MCF 10A (cell line): ENCODE results near the gene NSUN2. TPM values are rescaled to one million over a fixed set of nuclear protein-coding genes. Genes with fewer than 3 reads are reported as not detected.

Experiments
- BruUV-seq: library from RNA; stranded (reverse); fragments of 400-500 nt; replicated peaks from 2 replicates; lab custom pipeline; 2021; lab: Mats Ljungman, UMichigan
- CTCF ChIA-PET: fragments of 300-600 bp; sonication (Branson Sonifier 250); formaldehyde crosslinking; extraction: SDS; loops from one replicate; lab custom pipeline; 2021; ENCODE audit warnings: antibody characterized with exemption, inconsistent platforms; lab: Yijun Ruan, JAX
- POLR2A ChIA-PET: fragments of 300-600, 350-650 bp; sonication (Branson Sonifier 250); formaldehyde crosslinking; extraction: SDS; loops from one replicate; lab custom pipeline; 2020; ENCODE audit warnings: antibody characterized with exemption, inconsistent platforms; lab: Yijun Ruan, JAX
- DNase-seq: peaks from one replicate; pipeline ENCODE4 v3.0.0-alpha.2; 2018; ENCODE audit not compliant: unreplicated experiment
- H3K27ac Mint-ChIP-seq: one replicate; pipeline ENCODE4 v1.8.0; 2022; ENCODE audit warnings: mild to moderate bottlenecking, low read depth, mixed read lengths; ENCODE audit not compliant: unreplicated experiment
- H3K27me3 Mint-ChIP-seq: one replicate; pipeline ENCODE4 v1.8.0; 2022; ENCODE audit warnings: mixed read lengths; ENCODE audit not compliant: insufficient read depth, unreplicated experiment
- H3K36me3 Mint-ChIP-seq: one replicate; pipeline ENCODE4 v1.8.0; 2022; ENCODE audit warnings: mild to moderate bottlenecking, moderate library complexity, mixed read lengths; ENCODE audit not compliant: insufficient read depth, unreplicated experiment
- H3K4me1 Mint-ChIP-seq: one replicate; pipeline ENCODE4 v1.8.0; 2022; ENCODE audit warnings: mixed read lengths; ENCODE audit not compliant: insufficient read depth, unreplicated experiment
- H3K4me3 Mint-ChIP-seq: one replicate; pipeline ENCODE4 v1.8.0; 2022; ENCODE audit warnings: mild to moderate bottlenecking, moderate library complexity, mixed read lengths; ENCODE audit not compliant: unreplicated experiment
- H3K9me3 Mint-ChIP-seq: one replicate; pipeline ENCODE4 v1.8.0; 2022; ENCODE audit warnings: mixed read lengths; ENCODE audit not compliant: unreplicated experiment
- intact Hi-C: fragments of 100-400 bp; cut with micrococcal nuclease; formaldehyde crosslinking; loops from 2 replicates; pipeline ENCODE4 v1.14.1; 2022
- total RNA-seq: library from RNA; stranded (reverse); gene quantifications from 2 replicates; pipeline ENCODE4 v1.2.3, GENCODE V29; 2022
- TF ChIP-seq, protein P1 (sequence below): fragments of 200-600 bp; IDR thresholded peaks from one replicate; pipeline ENCODE4 v1.8.0; 2022; ENCODE audit warnings: antibody characterized with exemption, mild to moderate bottlenecking; ENCODE audit not compliant: unreplicated experiment

The NSUN2 gene
- total RNA-seq, 1 experiment from 2014 or later = 95.7 TPM

DNA sequence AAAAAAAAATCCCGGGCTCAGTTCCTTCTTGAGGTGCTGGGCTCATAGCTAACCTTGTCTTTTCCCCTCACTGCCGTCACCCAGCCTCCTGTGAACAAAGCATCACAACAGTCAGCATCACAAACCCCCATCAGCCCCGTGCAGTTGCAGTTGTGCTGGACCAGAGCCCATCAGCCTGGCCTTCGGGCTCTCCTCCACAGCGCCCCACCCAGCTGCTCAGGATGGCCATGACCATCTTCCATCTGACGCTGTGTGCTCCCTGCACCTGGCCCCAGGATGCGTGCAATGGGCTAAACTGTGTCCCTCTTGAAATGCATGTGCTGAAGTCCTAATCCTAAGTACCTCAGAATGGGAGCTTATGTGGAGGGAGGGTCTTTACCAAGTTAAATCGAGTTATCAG, 48.1 kb downstream of the NSUN2 start:
- intact Hi-C loops = no loop called here
- ChIA-PET CTCF (interaction anchor here (0.5 to 1.4 kb wide), 8 partner anchors 7 to 1093 kb away, joined by 3 to 6 read pairs (median 3); partner anchors contain the start of gene NSUN2), POLR2A (no interaction called here)
- TF ChIP-seq, protein P1, sequence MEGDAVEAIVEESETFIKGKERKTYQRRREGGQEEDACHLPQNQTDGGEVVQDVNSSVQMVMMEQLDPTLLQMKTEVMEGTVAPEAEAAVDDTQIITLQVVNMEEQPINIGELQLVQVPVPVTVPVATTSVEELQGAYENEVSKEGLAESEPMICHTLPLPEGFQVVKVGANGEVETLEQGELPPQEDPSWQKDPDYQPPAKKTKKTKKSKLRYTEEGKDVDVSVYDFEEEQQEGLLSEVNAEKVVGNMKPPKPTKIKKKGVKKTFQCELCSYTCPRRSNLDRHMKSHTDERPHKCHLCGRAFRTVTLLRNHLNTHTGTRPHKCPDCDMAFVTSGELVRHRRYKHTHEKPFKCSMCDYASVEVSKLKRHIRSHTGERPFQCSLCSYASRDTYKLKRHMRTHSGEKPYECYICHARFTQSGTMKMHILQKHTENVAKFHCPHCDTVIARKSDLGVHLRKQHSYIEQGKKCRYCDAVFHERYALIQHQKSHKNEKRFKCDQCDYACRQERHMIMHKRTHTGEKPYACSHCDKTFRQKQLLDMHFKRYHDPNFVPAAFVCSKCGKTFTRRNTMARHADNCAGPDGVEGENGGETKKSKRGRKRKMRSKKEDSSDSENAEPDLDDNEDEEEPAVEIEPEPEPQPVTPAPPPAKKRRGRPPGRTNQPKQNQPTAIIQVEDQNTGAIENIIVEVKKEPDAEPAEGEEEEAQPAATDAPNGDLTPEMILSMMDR = no peak
- no TSS peak for BruUV-seq
- no peak for DNase-seq
- Mint-ChIP-seq H3K36me3 (no peaks in the 10 kb centered on the region), H3K9me3 (no peaks in the 10 kb centered on the region), H3K4me1 (no peaks in the 10 kb centered on the region), H3K27ac (no peak overlapping the region), H3K4me3 (no peak overlapping the region), H3K27me3 (peaks cover 33% of the 10 kb centered on the region)

DNA sequence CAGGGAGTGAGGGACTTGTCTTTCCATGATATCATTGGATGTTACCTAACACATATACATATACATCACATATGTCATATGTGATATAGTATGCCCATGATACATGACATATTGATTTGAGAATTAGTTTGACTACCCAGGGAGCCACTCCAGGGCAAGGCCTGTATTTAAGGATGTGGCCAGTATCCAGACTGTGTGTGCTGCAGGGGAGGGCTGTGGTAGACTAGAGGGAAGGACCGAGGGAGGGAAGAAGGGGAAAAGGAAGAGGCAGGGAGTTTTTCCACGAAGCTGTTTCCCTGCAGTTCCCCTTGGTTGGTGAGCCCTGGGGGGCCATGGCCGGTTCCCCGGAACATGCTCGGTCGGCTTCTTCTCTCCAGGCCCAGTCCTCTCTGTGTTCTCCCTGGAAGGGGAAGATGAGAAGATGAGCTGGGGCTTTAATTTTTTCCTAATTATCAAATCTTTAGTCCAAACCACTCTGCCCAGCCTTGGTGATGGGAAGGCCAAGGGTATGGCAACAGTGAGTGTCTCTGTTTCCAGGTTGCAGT, 48.7 kb downstream of the NSUN2 start:
- H3K36me3 Mint-ChIP-seq = no peaks in the 10 kb centered on the region
- DNase-seq = no peak
- peaks cover 38% of the 10 kb centered on the region for H3K27me3 Mint-ChIP-seq
- H3K4me3 Mint-ChIP-seq = no peak overlapping the region
- CTCF ChIA-PET = interaction anchor here (0.5 to 1.4 kb wide), 5 partner anchors 48 to 1093 kb away, joined by 3 to 5 read pairs (median 3); partner anchors contain the start of gene NSUN2
- intact Hi-C loops = no loop called here
- H3K4me1 Mint-ChIP-seq = no peaks in the 10 kb centered on the region
- no peaks in the 10 kb centered on the region for H3K9me3 Mint-ChIP-seq
- TF ChIP-seq, protein P1 = no peak
- BruUV-seq = no TSS peak
- POLR2A ChIA-PET = no interaction called here
- H3K27ac Mint-ChIP-seq = no peak overlapping the region

DNA sequence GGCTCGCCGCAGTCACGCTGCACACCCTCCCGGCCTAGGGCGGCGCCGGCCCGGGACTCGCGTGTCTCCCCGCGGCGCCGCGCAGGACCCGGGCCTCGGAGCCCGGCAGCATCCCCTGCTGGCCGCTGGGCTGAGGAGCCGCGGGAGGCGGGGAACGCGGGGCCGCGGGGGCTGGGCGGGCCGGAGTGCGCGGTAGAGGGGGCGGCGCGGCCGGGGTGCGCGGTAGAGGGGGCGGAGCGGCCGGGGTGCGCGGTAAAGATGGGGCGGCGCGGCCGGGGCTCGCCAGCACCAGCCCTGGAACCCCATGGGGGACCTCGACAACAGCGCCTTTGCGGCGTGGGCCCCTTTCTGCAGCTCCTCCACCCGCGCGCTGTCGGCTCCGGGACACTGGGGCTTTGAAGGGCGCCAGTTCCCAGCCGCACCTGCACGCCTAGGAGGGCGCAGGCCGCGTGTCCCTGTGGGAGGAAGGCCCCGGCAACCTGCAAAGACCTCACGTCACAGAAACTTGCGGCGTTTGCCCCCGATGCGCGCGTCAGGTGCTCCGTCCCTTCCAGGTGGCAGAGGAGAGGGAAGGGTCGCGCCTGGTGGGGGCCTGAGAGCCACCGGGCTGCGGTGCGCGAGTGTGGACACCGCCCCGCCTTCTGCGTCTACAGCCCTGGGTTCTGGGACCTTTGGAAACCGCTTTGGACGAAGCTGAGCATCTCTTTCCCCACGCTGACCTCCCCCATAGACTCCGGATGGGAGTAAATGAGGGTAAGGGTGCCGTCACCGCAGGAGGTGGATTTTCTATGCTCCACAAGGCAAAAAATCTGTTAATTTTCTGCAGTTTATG, 49.6 kb downstream of the NSUN2 start:
- Mint-ChIP-seq H3K36me3 (no peaks in the 10 kb centered on the region), H3K27me3 (peaks cover 48% of the 10 kb centered on the region), H3K4me1 (no peaks in the 10 kb centered on the region), H3K27ac (no peak overlapping the region), H3K4me3 (no peak overlapping the region), H3K9me3 (no peaks in the 10 kb centered on the region)
- ChIA-PET CTCF (interaction anchor here (1.4 kb wide), 1 partner anchor 1092 kb away, joined by 3 read pairs; no protein-coding TSS in a partner anchor), POLR2A (no interaction called here)
- TF ChIP-seq, protein P1 = no peak
- no peak for DNase-seq
- intact Hi-C loops = no loop called here
- BruUV-seq = no TSS peak

DNA sequence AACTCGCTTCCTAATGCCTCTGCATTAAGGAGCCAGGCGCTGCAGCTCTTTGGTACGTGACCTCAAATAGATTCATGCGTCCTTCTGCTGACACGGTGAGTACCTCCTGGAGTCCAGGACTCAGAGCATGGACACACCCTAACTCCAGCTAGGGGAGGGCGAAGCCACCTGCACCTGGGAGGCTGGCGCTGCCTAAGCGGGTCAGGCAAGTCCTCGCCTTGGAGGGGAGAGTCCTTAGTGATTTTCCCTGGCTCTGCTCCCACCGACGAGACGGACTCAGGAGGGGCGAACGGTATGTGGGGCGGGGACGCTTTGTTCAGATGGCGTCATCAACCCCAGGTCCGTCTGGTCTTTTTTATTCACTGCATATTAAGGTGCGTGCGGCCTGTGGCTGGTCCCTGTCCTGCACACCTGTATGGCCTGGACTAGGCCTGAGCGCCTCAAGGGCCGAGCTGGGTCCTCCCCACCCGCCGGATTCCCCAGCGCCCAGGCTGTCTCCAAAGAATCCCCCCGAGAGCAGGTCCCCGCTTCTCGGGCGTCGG, 50.3 kb downstream of the NSUN2 start:
- Mint-ChIP-seq H3K36me3 (no peaks in the 10 kb centered on the region), H3K9me3 (no peaks in the 10 kb centered on the region), H3K27me3 (peaks cover 54% of the 10 kb centered on the region), H3K27ac (no peak overlapping the region), H3K4me3 (no peak overlapping the region), H3K4me1 (no peaks in the 10 kb centered on the region)
- TF ChIP-seq, protein P1 = no peak
- CTCF ChIA-PET = interaction anchor here (2.0 kb wide), 1 partner anchor 1085 kb away, joined by 9 read pairs; no protein-coding TSS in a partner anchor
- no peak for DNase-seq
- POLR2A ChIA-PET = no interaction called here
- intact Hi-C loops = no loop called here
- BruUV-seq = no TSS peak
